Left ventricle myocardium inferior (tissue), 1 donor: ENCODE measurements around the gene STAMBP. TPM values are rescaled to one million over a fixed set of nuclear protein-coding genes. Genes with fewer than 3 reads are reported as not detected.

Experiments
- DNase-seq: peaks from one replicate; pipeline ENCODE4 v3.0.0-alpha.2; 2020
- H3K27ac ChIP-seq: fragments of 200-600 bp; replicated peaks from 2 replicates; pipeline ENCODE4 v1.8.0; 2021
- H3K27me3 ChIP-seq: fragments of 200-600 bp; 2 replicates; pipeline ENCODE4 v1.8.0; 2021; ENCODE audit warnings: low read depth
- H3K36me3 ChIP-seq: fragments of 200-600 bp; 2 replicates; pipeline ENCODE4 v1.8.0; 2021
- H3K4me1 ChIP-seq: fragments of 200-600 bp; 2 replicates; pipeline ENCODE4 v1.8.0; 2021
- H3K4me3 ChIP-seq: fragments of 200-600 bp; 2 replicates; pipeline ENCODE4 v1.8.0; 2021; ENCODE audit warnings: mild to moderate bottlenecking, moderate library complexity
- H3K9me3 ChIP-seq: fragments of 200-600 bp; replicated peaks from 2 replicates; pipeline ENCODE4 v1.8.0; 2021
- intact Hi-C: fragments of 100-400 bp; cut with micrococcal nuclease; formaldehyde crosslinking; loops from one replicate; pipeline ENCODE4 v1.11.0; 2022
- total RNA-seq: library from RNA; stranded (reverse); fragmentation: NEBNext Ultra II Directional; extraction: Animal tissue kit (Norgen Biotek cat#: 25700); gene quantifications from one replicate; pipeline ENCODE4 v1.2.1, GENCODE V29; 2021
- TF ChIP-seq, protein P1 (sequence below): fragments of 200-600 bp; IDR thresholded peaks from 2 replicates; pipeline ENCODE4 v1.8.0; 2021; ENCODE audit warnings: antibody characterized with exemption, mild to moderate bottlenecking, borderline replicate concordance
- donor health status: DM: no; HTN: yes; CAD: no; lungs with severe emphysema.

The STAMBP gene
- total RNA-seq, 1 donor from 2014 or later = 35.5 TPM

DNA sequence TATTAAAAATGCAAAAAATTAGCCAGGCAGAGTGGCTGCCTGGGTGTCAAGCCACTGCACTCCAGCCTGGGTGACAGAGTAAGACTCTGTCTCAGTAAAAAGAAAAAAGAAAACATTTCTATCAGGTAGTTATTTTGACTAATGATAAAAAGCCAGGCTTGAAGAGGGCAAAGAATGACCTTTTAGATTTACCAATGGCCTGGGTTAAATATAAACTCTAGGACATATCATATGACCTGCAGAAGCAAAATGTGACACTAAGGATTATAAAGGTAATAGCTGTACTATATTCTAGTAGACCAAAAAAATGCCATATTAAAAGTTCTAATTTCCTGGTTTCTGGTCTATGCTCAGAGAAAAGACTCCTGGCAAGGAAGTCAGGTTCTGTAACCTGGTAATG, 16.1 kb upstream of the STAMBP start:
- Histone ChIP-seq H3K27me3 (peaks cover 15% of the 10 kb centered on the region), H3K9me3 (no peaks in the 10 kb centered on the region), H3K27ac (no peak overlapping the region), H3K4me3 (no peak overlapping the region), H3K36me3 (no peaks in the 10 kb centered on the region), H3K4me1 (no peaks in the 10 kb centered on the region)
- intact Hi-C loops = no loop called here
- DNase-seq = no peak
- TF ChIP-seq, protein P1, sequence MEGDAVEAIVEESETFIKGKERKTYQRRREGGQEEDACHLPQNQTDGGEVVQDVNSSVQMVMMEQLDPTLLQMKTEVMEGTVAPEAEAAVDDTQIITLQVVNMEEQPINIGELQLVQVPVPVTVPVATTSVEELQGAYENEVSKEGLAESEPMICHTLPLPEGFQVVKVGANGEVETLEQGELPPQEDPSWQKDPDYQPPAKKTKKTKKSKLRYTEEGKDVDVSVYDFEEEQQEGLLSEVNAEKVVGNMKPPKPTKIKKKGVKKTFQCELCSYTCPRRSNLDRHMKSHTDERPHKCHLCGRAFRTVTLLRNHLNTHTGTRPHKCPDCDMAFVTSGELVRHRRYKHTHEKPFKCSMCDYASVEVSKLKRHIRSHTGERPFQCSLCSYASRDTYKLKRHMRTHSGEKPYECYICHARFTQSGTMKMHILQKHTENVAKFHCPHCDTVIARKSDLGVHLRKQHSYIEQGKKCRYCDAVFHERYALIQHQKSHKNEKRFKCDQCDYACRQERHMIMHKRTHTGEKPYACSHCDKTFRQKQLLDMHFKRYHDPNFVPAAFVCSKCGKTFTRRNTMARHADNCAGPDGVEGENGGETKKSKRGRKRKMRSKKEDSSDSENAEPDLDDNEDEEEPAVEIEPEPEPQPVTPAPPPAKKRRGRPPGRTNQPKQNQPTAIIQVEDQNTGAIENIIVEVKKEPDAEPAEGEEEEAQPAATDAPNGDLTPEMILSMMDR = no peak

DNA sequence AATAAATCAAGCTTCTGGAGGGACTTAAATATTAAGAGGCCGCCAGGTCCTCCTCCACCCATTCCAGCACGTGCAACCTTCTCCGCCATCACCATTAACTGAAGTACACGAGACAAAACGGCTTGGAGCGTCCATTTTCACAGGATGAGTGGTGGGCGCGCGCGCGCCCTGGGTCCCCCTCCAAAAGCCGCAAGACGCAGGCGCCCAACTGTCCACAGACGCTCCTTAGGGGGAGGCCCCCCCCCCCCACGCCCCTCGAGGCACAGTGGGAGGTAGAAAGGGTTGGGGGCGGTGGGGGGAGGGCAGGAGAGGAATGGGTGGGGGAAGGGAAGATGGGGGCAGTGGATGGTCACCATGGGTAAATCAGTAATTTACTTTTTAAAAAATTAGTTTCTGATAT, 10.5 kb upstream of the STAMBP start:
- intact Hi-C loops = no loop called here
- H3K27me3 ChIP-seq = peaks cover 13% of the 10 kb centered on the region
- TF ChIP-seq, protein P1 = no peak
- no peak overlapping the region for H3K27ac ChIP-seq
- no peak for DNase-seq
- H3K4me3 ChIP-seq = no peak overlapping the region
- H3K4me1 ChIP-seq = no peaks in the 10 kb centered on the region
- H3K9me3 ChIP-seq = no peaks in the 10 kb centered on the region
- no peaks in the 10 kb centered on the region for H3K36me3 ChIP-seq

DNA sequence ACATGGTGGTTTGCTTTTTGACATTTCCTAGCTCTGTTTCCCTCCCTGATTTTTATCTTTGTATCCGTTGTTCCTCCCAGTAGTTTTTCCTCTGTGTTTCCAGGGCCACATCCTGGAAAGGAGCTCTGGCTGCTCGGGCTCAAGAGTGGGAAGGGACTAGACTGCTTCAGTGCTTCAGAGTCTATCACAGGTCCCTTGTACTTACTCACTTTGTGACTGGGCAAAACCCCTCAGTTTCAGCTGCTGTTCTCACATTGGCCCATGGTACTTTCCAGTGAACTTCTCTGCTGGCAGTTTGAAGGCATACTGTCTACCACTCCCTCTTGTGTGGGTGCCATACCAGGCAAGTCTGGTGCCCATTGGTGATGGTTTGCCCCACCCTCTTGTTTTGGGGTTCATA, 7.5 kb upstream of the STAMBP start:
- H3K27ac ChIP-seq = no peak overlapping the region
- H3K36me3 ChIP-seq = no peaks in the 10 kb centered on the region
- H3K27me3 ChIP-seq = peaks cover 6% of the 10 kb centered on the region
- no peaks in the 10 kb centered on the region for H3K9me3 ChIP-seq
- intact Hi-C loops = no loop called here
- TF ChIP-seq, protein P1 = no peak
- no peak for DNase-seq
- H3K4me3 ChIP-seq = no peak overlapping the region
- no peaks in the 10 kb centered on the region for H3K4me1 ChIP-seq

DNA sequence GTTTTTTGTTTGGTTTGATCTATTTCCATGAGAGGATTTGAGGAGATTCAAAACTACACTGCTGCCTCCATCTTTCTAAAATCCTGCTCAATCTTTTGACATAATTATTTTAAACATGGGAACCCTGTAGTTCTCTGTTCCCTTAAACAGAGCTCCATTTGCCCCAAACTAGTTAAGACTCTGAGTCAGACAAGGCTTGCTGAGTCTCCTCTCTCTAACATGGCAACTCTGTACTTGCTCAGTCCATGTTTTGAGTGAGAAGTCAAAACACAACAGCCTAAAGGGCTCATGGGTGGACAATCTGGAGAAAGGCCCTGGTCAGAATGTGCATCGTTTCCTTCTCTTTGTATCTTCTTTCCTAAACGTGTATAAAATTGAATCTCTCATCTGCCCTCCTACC, 7.1 kb upstream of the STAMBP start:
- no peak for DNase-seq
- Histone ChIP-seq H3K4me1 (no peaks in the 10 kb centered on the region), H3K36me3 (no peaks in the 10 kb centered on the region), H3K9me3 (no peaks in the 10 kb centered on the region), H3K27me3 (peaks cover 2% of the 10 kb centered on the region), H3K27ac (no peak overlapping the region), H3K4me3 (no peak overlapping the region)
- TF ChIP-seq, protein P1 = no peak
- intact Hi-C loops = no loop called here

DNA sequence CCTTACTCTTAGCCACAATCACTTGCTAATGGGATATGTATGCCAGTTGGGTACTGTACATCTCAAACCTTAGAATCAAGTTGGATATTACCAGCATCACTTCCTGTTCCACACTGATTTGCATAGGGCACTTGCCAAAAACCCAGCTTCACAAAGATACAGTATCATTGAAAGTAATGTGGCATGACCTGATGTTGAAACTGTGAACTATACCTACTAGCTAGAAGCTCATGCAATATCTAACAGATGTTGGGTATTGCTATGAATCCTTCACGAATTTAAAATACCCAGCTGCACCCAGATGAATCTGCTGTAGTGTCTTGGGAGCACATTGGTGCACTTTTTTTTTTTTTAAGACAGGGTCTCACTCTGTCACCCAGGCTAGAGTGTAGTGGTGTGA, 6.5 kb upstream of the STAMBP start:
- no peaks in the 10 kb centered on the region for H3K27me3 ChIP-seq
- H3K4me3 ChIP-seq = no peak overlapping the region
- intact Hi-C loops = no loop called here
- no peaks in the 10 kb centered on the region for H3K4me1 ChIP-seq
- H3K9me3 ChIP-seq = no peaks in the 10 kb centered on the region
- no peak for DNase-seq
- TF ChIP-seq, protein P1 = no peak
- no peaks in the 10 kb centered on the region for H3K36me3 ChIP-seq
- H3K27ac ChIP-seq = no peak overlapping the region

DNA sequence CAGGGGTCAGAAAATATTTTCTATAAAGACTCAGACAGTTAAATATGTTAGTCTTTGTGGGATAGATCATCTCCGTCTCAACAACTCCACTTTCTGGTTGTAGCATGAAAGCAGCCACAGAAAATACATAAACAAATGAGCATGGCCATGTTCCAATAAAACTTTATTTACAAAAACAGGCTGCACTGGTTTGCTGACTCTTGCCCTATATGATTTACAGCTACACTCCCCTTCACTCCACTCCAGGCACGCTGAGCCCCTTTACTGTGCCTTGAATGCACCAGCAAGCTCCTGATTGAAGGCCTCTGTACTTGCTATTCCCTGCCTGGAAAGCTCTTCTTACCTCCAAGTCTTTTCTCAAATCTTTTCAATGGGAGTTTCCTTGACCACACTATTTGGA, 5.8 kb upstream of the STAMBP start:
- Histone ChIP-seq H3K4me1 (peaks cover 3% of the 10 kb centered on the region), H3K27me3 (no peaks in the 10 kb centered on the region), H3K27ac (no peak overlapping the region), H3K9me3 (no peaks in the 10 kb centered on the region), H3K4me3 (no peak overlapping the region), H3K36me3 (no peaks in the 10 kb centered on the region)
- intact Hi-C loops = no loop called here
- no peak for DNase-seq
- TF ChIP-seq, protein P1 = no peak
